Vagina (tissue), 2 donors: ENCODE results near the gene RBM23. TPM values are rescaled to one million over a fixed set of nuclear protein-coding genes. Genes with fewer than 3 reads are reported as not detected.

Experiments
- DNase-seq, 2 donors: peaks; one replicate each; pipeline ENCODE4 v3.0.0-alpha.2; 2017; ENCODE audit errors: extremely low spot score in 2 of 2
- H3K27ac ChIP-seq: fragments of 200-600 bp; sonication (generic); one replicate; pipeline ENCODE4 v1.5.1; 2019
- H3K27me3 ChIP-seq: fragments of 200-600 bp; sonication (generic); one replicate; pipeline ENCODE4 v1.5.1; 2019
- H3K36me3 ChIP-seq, 2 donors: fragments of 200-600 bp; sonication (generic); one replicate each; pipeline ENCODE4 v1.5.1; 2017 to 2019
- H3K4me1 ChIP-seq: fragments of 200-600 bp; sonication (generic); one replicate; pipeline ENCODE4 v1.5.1; 2019
- H3K4me3 ChIP-seq, 2 donors: fragments of 200-600 bp; sonication (generic); 1 replicate in 1 of 2; 2 replicates in 1 of 2; pipeline ENCODE4 v1.5.1; 2016 to 2019
- H3K9me3 ChIP-seq: fragments of 200-600 bp; sonication (generic); one replicate; pipeline ENCODE4 v1.5.1; 2019
- POLR2A ChIP-seq, 2 donors: fragments of 450-650 bp; IDR thresholded peaks; one replicate each; pipeline ENCODE4 v1.6.1; 2017; ENCODE audit warnings: antibody characterized with exemption in 2 of 2, mild to moderate bottlenecking in 2 of 2, moderate library complexity in 2 of 2
- POLR2AphosphoS5 ChIP-seq, 2 donors: sonication (generic); formaldehyde crosslinking; IDR thresholded peaks; one replicate each; pipeline ENCODE4 v1.9.0; 2017; ENCODE audit warnings: antibody characterized with exemption in 2 of 2, mild to moderate bottlenecking in 2 of 2, low read depth in 1 of 2; ENCODE audit not compliant: insufficient read depth in 1 of 2
- intact Hi-C: fragments of 100-400 bp; cut with DNase I; formaldehyde crosslinking; loops from one replicate; pipeline ENCODE4 v1.15.1; 2023
- total RNA-seq: library from RNA; depleted of rRNA; stranded (reverse); fragments of >200 nt; gene quantifications from one replicate; pipeline ENCODE4 v1.2.3, GENCODE V29; 2016
- TF ChIP-seq, protein P1 (sequence below), 3 experiments: fragments of 450-650 bp in 2 of 3; fragments of 200-600 bp in 1 of 3; sonication (generic) in 1 of 3; IDR thresholded peaks; one replicate each; pipeline ENCODE4 v1.5.1; 2017 to 2019; ENCODE audit warnings: antibody characterized with exemption in 3 of 3, mild to moderate bottlenecking in 2 of 3, moderate library complexity in 2 of 3

Gene RBM23
- total RNA-seq, 1 donor from 2014 or later, result 68.5 TPM

GRCh38 chr14:22925513-22925912 is 6.6 kb upstream of the RBM23 start:
- peaks cover 25% of the 10 kb centered on the region for H3K4me1 ChIP-seq
- H3K4me3 ChIP-seq, result no peak overlapping the region
- H3K27me3 ChIP-seq, result no peaks in the 10 kb centered on the region
- TF ChIP-seq POLR2AphosphoS5 (IDR thresholded peaks at IDR 0.05; ENCODE audit: insufficient read depth in 1 of 2, low read depth in 1 of 2) (no peak), POLR2A (IDR thresholded peaks at IDR 0.05) (no peak)
- TF ChIP-seq, protein P1, sequence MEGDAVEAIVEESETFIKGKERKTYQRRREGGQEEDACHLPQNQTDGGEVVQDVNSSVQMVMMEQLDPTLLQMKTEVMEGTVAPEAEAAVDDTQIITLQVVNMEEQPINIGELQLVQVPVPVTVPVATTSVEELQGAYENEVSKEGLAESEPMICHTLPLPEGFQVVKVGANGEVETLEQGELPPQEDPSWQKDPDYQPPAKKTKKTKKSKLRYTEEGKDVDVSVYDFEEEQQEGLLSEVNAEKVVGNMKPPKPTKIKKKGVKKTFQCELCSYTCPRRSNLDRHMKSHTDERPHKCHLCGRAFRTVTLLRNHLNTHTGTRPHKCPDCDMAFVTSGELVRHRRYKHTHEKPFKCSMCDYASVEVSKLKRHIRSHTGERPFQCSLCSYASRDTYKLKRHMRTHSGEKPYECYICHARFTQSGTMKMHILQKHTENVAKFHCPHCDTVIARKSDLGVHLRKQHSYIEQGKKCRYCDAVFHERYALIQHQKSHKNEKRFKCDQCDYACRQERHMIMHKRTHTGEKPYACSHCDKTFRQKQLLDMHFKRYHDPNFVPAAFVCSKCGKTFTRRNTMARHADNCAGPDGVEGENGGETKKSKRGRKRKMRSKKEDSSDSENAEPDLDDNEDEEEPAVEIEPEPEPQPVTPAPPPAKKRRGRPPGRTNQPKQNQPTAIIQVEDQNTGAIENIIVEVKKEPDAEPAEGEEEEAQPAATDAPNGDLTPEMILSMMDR (IDR thresholded peaks at IDR 0.05), result no peak
- no peak for DNase-seq
- H3K36me3 ChIP-seq, result peaks cover 0 to 52% of the 10 kb centered on the region in 2 donors
- no peak overlapping the region for H3K27ac ChIP-seq
- no peaks in the 10 kb centered on the region for H3K9me3 ChIP-seq
- intact Hi-C loops, result no loop called here

DNA sequence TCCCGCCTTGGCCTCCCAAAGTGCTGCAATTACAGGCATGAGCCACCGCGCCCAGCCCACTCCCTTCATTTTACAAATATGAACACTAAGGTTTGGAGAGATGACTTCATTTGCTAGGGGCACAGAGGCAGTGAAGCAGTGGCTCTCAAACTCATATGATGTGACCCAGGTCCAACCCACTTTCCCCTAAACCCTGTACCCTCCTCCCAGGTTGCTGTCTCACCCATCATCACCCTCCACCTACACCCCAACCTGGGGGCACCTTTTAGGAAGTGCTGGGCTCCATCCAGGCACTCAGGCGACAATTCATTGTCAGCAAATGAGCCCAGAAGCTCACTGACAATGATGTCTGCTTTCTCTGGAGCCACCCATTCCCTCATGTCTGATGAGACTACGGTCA is 4.8 kb upstream of the RBM23 start:
- no peak overlapping the region for H3K27ac ChIP-seq
- DNase-seq, result no peak
- H3K9me3 ChIP-seq, result no peaks in the 10 kb centered on the region
- no peak for TF ChIP-seq POLR2AphosphoS5 (IDR thresholded peaks at IDR 0.05; ENCODE audit: insufficient read depth in 1 of 2, low read depth in 1 of 2)
- TF ChIP-seq POLR2A (IDR thresholded peaks at IDR 0.05), result no peak
- TF ChIP-seq, protein P1 (IDR thresholded peaks at IDR 0.05), result no peak
- H3K4me1 ChIP-seq, result peaks cover 31% of the 10 kb centered on the region
- H3K36me3 ChIP-seq, result peaks cover 0 to 57% of the 10 kb centered on the region in 2 donors
- no peaks in the 10 kb centered on the region for H3K27me3 ChIP-seq
- no peak overlapping the region for H3K4me3 ChIP-seq
- intact Hi-C loops, result no loop called here

DNA sequence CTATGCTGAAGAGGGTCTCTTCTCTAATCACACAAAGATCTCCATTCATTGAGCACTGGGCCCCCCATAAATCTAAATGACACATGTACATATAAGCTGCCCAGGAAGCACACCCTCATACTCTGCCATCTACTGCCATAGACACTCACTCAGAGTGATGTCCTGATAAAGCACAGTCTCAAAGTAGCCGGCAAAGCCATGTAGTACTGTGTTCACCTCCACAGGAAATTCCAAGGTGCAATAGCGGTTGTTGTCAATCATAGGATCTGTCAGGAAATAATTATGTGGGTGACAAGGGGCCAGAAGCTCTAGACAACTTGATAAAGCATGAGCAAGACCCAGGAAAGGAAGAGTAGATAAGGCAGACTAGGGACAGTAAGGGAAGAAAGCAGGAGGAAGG is 3.3 kb upstream of the RBM23 start:
- Histone ChIP-seq H3K4me3 (no peak overlapping the region), H3K4me1 (peaks cover 25% of the 10 kb centered on the region), H3K36me3 (peaks cover 0 to 57% of the 10 kb centered on the region in 2 donors), H3K27ac (no peak overlapping the region), H3K9me3 (no peaks in the 10 kb centered on the region), H3K27me3 (no peaks in the 10 kb centered on the region)
- intact Hi-C loops, result no loop called here
- TF ChIP-seq, protein P1 (IDR thresholded peaks at IDR 0.05), result no peak
- TF ChIP-seq POLR2A (IDR thresholded peaks at IDR 0.05) (no peak), POLR2AphosphoS5 (IDR thresholded peaks at IDR 0.05; ENCODE audit: insufficient read depth in 1 of 2, low read depth in 1 of 2) (no peak)
- no peak for DNase-seq

- no peak for TF ChIP-seq POLR2A (IDR thresholded peaks at IDR 0.05)
- TF ChIP-seq, protein P1 (IDR thresholded peaks at IDR 0.05), result no peak
- no peak for TF ChIP-seq POLR2AphosphoS5 (IDR thresholded peaks at IDR 0.05; ENCODE audit: insufficient read depth in 1 of 2, low read depth in 1 of 2)
- Histone ChIP-seq H3K27ac (no peak overlapping the region), H3K4me3 (no peak overlapping the region), H3K27me3 (no peaks in the 10 kb centered on the region), H3K9me3 (no peaks in the 10 kb centered on the region), H3K4me1 (peaks cover 31% of the 10 kb centered on the region), H3K36me3 (peaks cover 0 to 52% of the 10 kb centered on the region in 2 donors)
- intact Hi-C loops, result no loop called here
- DNase-seq, result no peak
Observed at GRCh38 chr14:22920697-22921096, 1.7 kb upstream of the RBM23 start.

- peaks cover 39% of the 10 kb centered on the region for H3K4me1 ChIP-seq
- no peaks in the 10 kb centered on the region for H3K27me3 ChIP-seq
- intact Hi-C loops, result no loop called here
- H3K4me3 ChIP-seq, result peak overlapping the region; percentile 44 to 91
- no peak for DNase-seq
- H3K27ac ChIP-seq, result peak overlapping the region; percentile 100
- H3K36me3 ChIP-seq, result peaks cover 0 to 43% of the 10 kb centered on the region in 2 donors
- no peaks in the 10 kb centered on the region for H3K9me3 ChIP-seq
- TF ChIP-seq POLR2A (IDR thresholded peaks at IDR 0.05) (no peak), POLR2AphosphoS5 (IDR thresholded peaks at IDR 0.05; ENCODE audit: insufficient read depth in 1 of 2, low read depth in 1 of 2) (no peak)
- TF ChIP-seq, protein P1 (IDR thresholded peaks at IDR 0.05), result no peak
Observed at GRCh38 chr14:22919601-22919921, 612 bp upstream of the RBM23 start.
